Muscle of arm (tissue), 12 donors: ENCODE results near the gene SNX3. TPM values are rescaled to one million over a fixed set of nuclear protein-coding genes. Genes with fewer than 3 reads are reported as not detected.
A peak's percentile ranks its signal among the peaks of the same experiment; 100 is the strongest.
"Not testable (repeated sequence)": the region's sequence is repeated elsewhere in the genome, so short reads cannot be mapped to it uniquely, and the experiment has no call there.

Experiments
- DNase-seq: peaks from one replicate; pipeline ENCODE4 v3.0.0-alpha.2; 2013
- polyA plus RNA-seq, 12 donors: library from polyadenylated mRNA; unstranded; fragments of 120-200 nt; gene quantifications; one replicate each; pipeline ENCODE4 v1.2.1, GENCODE V29; 2013; ENCODE audit not compliant: insufficient read length in 12 of 12

The SNX3 gene
- polyA plus RNA-seq, 12 donors: 209 to 451 (median 258) TPM

- DNase-seq: no peak
Measured at GRCh38 chr6:108274546-108274945, 13.7 kb upstream of the SNX3 start.

GRCh38 chr6:108269955-108270354, 9.1 kb upstream of the SNX3 start:
- not testable (repeated sequence) for DNase-seq

GRCh38 chr6:108268845-108269244, 8.0 kb upstream of the SNX3 start:
- DNase-seq: no peak

- DNase-seq: no peak
Measured at GRCh38 chr6:108263371-108263770, 2.5 kb upstream of the SNX3 start.

GRCh38 chr6:108260126-108260808, 573 bp downstream of the SNX3 start:
- DNase-seq: peak; percentile 68

- no peak for DNase-seq
Measured at GRCh38 chr6:108254433-108255410, 6.1 kb downstream of the SNX3 start.

GRCh38 chr6:108253241-108253640, 7.6 kb downstream of the SNX3 start:
- DNase-seq: no peak

GRCh38 chr6:108252055-108252454, 8.8 kb downstream of the SNX3 start:
- DNase-seq: no peak

- DNase-seq: no peak
Measured at GRCh38 chr6:108251252-108251651, 9.6 kb downstream of the SNX3 start.

- no peak for DNase-seq
Measured at GRCh38 chr6:108250240-108250866, 10.5 kb downstream of the SNX3 start.

- no peak for DNase-seq
Measured at GRCh38 chr6:108247965-108248536, 12.8 kb downstream of the SNX3 start.

- DNase-seq: not testable (repeated sequence)
Measured at GRCh38 chr6:108245095-108245494, 15.7 kb downstream of the SNX3 start.

- DNase-seq: no peak
Measured at GRCh38 chr6:108243836-108244235, 17.0 kb downstream of the SNX3 start.

- DNase-seq: no peak
Measured at GRCh38 chr6:108242721-108243120, 18.1 kb downstream of the SNX3 start.

GRCh38 chr6:108242259-108242658, 18.6 kb downstream of the SNX3 start:
- no peak for DNase-seq

GRCh38 chr6:108238322-108238721, 22.5 kb downstream of the SNX3 start:
- DNase-seq: no peak

GRCh38 chr6:108236791-108237190, 24.0 kb downstream of the SNX3 start:
- no peak for DNase-seq

- DNase-seq: no peak
Measured at GRCh38 chr6:108235127-108235526, 25.7 kb downstream of the SNX3 start.

GRCh38 chr6:108228416-108228815, 32.4 kb downstream of the SNX3 start:
- DNase-seq: no peak

- DNase-seq: no peak
Measured at GRCh38 chr6:108227290-108227689, 33.5 kb downstream of the SNX3 start.

GRCh38 chr6:108222504-108222903, 38.3 kb downstream of the SNX3 start:
- DNase-seq: no peak

- DNase-seq: no peak
Measured at GRCh38 chr6:108222064-108222463, 38.8 kb downstream of the SNX3 start.
